Measurements from ENCODE around the gene MAGI2. TPM values are rescaled to one million over a fixed set of nuclear protein-coding genes. Genes with fewer than 3 reads are reported as not detected.

MAGI2 gene
- total and polyA plus RNA-seq, 8 donors: 1.3 to 4.0 (median 2.0) TPM

DNA sequence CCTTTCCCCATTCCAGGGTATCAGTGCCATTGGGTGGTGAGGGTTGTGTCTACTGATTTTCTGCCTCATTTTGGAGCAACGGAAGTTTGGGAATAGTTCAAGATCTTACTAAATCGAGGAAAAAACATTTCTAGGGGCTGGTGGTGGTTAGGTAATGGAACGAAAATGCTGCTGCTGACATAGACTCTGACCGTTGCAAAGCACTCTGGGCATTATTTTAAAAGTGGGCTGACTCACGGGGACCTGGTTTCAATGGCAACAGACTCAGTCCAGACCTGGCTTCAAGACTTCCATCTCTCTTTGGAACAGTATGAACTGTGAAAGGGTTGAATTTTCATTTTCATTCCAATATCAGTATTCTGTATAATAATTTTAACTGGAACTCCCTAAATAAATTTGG, 1370.9 kb downstream of the MAGI2 start:
- DNase-seq (no peak), ATAC-seq (no peak), FAIRE-seq (no peak)
- H3K27ac ChIP-seq: no peak overlapping the region
- no peaks in the 10 kb centered on the region for H3K27me3 ChIP-seq
- no peaks in the 10 kb centered on the region for H3K36me3 ChIP-seq
- TF ChIP-seq, protein P1, sequence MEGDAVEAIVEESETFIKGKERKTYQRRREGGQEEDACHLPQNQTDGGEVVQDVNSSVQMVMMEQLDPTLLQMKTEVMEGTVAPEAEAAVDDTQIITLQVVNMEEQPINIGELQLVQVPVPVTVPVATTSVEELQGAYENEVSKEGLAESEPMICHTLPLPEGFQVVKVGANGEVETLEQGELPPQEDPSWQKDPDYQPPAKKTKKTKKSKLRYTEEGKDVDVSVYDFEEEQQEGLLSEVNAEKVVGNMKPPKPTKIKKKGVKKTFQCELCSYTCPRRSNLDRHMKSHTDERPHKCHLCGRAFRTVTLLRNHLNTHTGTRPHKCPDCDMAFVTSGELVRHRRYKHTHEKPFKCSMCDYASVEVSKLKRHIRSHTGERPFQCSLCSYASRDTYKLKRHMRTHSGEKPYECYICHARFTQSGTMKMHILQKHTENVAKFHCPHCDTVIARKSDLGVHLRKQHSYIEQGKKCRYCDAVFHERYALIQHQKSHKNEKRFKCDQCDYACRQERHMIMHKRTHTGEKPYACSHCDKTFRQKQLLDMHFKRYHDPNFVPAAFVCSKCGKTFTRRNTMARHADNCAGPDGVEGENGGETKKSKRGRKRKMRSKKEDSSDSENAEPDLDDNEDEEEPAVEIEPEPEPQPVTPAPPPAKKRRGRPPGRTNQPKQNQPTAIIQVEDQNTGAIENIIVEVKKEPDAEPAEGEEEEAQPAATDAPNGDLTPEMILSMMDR (IDR thresholded peaks at IDR 0.05): no peak
- intact Hi-C loops (cut with DNase I): no loop called here
- no peaks in the 10 kb centered on the region for H3K9me3 ChIP-seq
- no peak overlapping the region for H3K4me3 ChIP-seq
- 84% methylated on average over 5 of the region's 5 CpGs for WGBS, 2 donors
- no peaks in the 10 kb centered on the region for H3K4me1 ChIP-seq

DNA sequence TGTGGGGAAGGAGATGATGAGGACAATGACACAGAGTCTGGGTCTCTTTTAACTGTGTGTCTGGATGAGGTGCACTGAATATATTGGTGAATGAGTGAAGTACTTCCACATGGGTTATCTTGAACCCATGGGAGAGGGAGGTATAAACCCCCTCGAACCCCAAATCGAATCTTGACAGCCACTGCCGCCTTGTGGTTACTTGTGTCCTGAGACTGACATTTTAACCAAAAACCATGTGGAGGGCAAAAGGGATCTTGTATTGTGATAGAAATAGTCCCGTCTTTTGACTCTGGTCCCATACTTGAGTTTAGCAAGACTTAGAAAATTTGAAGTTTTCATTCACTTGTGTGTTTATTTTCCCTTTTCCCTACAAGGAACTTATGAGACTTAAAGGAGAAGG, 1371.6 kb downstream of the MAGI2 start:
- Histone ChIP-seq H3K9me3 (no peaks in the 10 kb centered on the region), H3K4me3 (no peak overlapping the region), H3K36me3 (no peaks in the 10 kb centered on the region), H3K4me1 (no peaks in the 10 kb centered on the region), H3K27me3 (no peaks in the 10 kb centered on the region), H3K27ac (no peak overlapping the region)
- TF ChIP-seq, protein P1 (IDR thresholded peaks at IDR 0.05): no peak
- ATAC-seq: no peak
- DNase-seq: no peak
- 83 to 89% methylated on average over 4 of the region's 4 CpGs for WGBS, 2 donors
- intact Hi-C loops (cut with DNase I): no loop called here
- FAIRE-seq: no peak

DNA sequence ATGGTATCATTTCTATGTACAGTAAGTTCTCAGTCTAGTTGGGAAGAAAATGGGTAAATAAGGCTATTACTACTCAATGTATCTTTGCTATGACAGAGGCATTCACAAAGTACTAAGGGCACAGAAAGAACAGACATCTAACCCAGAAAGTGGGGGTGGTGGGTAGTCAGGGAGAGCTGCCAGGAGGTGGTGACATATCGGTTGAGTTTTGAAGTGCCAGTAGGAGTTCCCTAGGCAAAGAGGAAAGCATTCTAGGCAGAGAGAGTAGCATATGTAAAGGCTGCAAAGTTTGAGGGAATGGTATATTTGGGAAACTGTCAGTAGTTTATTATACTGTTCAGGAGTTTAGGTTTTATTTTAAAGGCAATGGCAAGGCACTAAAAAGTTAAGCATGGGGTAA, 1372.1 kb downstream of the MAGI2 start:
- no peaks in the 10 kb centered on the region for H3K27me3 ChIP-seq
- no peaks in the 10 kb centered on the region for H3K9me3 ChIP-seq
- TF ChIP-seq, protein P1 (IDR thresholded peaks at IDR 0.05): no peak
- H3K4me3 ChIP-seq: no peak overlapping the region
- H3K27ac ChIP-seq: no peak overlapping the region
- no peaks in the 10 kb centered on the region for H3K4me1 ChIP-seq
- no peaks in the 10 kb centered on the region for H3K36me3 ChIP-seq
- ATAC-seq: no peak
- 98 to 100% methylated on average over 1 of the region's 1 CpG for WGBS, 2 donors
- intact Hi-C loops (cut with DNase I): no loop called here
- no peak for DNase-seq
- no peak for FAIRE-seq

- H3K27ac ChIP-seq: no peak overlapping the region
- DNase-seq (no peak), FAIRE-seq (no peak), ATAC-seq (no peak)
- H3K9me3 ChIP-seq: no peaks in the 10 kb centered on the region
- H3K4me3 ChIP-seq: no peak overlapping the region
- no peaks in the 10 kb centered on the region for H3K4me1 ChIP-seq
- TF ChIP-seq, protein P1 (IDR thresholded peaks at IDR 0.05): no peak
- intact Hi-C loops (cut with DNase I): no loop called here
- WGBS, 2 donors: 93% methylated on average over 4 of the region's 4 CpGs
- no peaks in the 10 kb centered on the region for H3K27me3 ChIP-seq
- H3K36me3 ChIP-seq: no peaks in the 10 kb centered on the region
Observed at GRCh38 chr7:78080811-78081210, 1372.7 kb downstream of the MAGI2 start.

- TF ChIP-seq, protein P1 (IDR thresholded peaks at IDR 0.05): no peak
- FAIRE-seq: no peak
Observed at GRCh38 chr7:78080241-78080640, 1373.2 kb downstream of the MAGI2 start.

More at GRCh38 chr7:78080241-78080640, 1373.2 kb downstream of the MAGI2 start:
- intact Hi-C loops (cut with DNase I): no loop called here
- H3K27me3 ChIP-seq: no peaks in the 10 kb centered on the region
- DNase-seq (no peak), ATAC-seq (no peak)
- H3K4me1 ChIP-seq: no peaks in the 10 kb centered on the region
- no peaks in the 10 kb centered on the region for H3K9me3 ChIP-seq
- 58 to 91% methylated on average over 2 of the region's 2 CpGs for WGBS, 2 donors
- H3K4me3 ChIP-seq: no peak overlapping the region
- no peak overlapping the region for H3K27ac ChIP-seq
- H3K36me3 ChIP-seq: no peaks in the 10 kb centered on the region

Measured in pancreas (tissue), 10 donors.